Brain microvascular endothelial cell (primary cell): ENCODE results near the gene CMTM5.

Source experiments
- DNase-seq: peaks from one replicate; pipeline ENCODE4 v3.0.0-alpha.2; 2020
- H3K27ac ChIP-seq: fragments of 250-450 bp; sonication (Bioruptor Pico); 2 replicates; pipeline ENCODE4 v1.5.1; 2020; ENCODE audit warnings: mild to moderate bottlenecking, moderate library complexity
- H3K27me3 ChIP-seq: fragments of 250-450 bp; sonication (Bioruptor Pico); replicated peaks from 2 replicates; pipeline ENCODE4 v1.5.1; 2020; ENCODE audit warnings: mild to moderate bottlenecking
- H3K36me3 ChIP-seq: fragments of 250-450 bp; sonication (Bioruptor Pico); replicated peaks from 2 replicates; pipeline ENCODE4 v1.5.1; 2020; ENCODE audit warnings: mild to moderate bottlenecking
- H3K4me3 ChIP-seq: 2 replicates; pipeline ENCODE4 v1.5.1; 2011; ENCODE audit warnings: low read depth, mild to moderate bottlenecking, control low read depth, low read length, moderate library complexity
- in situ Hi-C: cut with HindIII; loops from 2 replicates; pipeline ENCODE4 v1.10.0; 2017; ENCODE audit warnings: low sequenced_read_pairs, low pct_ligation_motif_present
- TF ChIP-seq, protein P1 (sequence below): IDR thresholded peaks from 2 replicates; pipeline ENCODE4 v1.5.1; 2011; ENCODE audit warnings: low read depth, mild to moderate bottlenecking, moderate library complexity, low read length, control low read depth, inconsistent platforms; ENCODE audit errors: missing control alignments

CMTM5 gene

DNA sequence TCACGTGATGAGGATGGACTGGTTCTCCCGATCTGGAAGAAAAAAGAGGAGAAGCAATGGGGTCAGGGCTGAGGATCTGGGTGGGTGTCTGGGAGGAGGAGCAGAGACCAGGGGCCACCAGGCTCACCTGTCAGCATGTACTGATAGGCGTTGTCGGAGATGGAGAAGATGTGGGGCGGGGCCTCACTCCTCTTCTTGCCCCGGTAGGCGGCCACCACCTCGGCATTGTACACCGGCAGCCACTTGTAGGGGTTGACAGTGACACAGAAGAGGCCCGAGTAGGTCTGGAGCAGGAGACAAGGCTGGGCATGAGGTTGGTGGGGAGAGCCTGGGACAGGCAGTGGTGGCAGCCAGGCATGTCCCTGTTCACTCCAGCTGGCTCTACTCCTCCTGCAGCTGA, 28.2 kb downstream of the CMTM5 start:
- Histone ChIP-seq H3K4me3 (no peak overlapping the region), H3K27me3 (no peaks in the 10 kb centered on the region), H3K27ac (no peak overlapping the region), H3K36me3 (no peaks in the 10 kb centered on the region)
- in situ Hi-C loops, result no loop called here
- TF ChIP-seq, protein P1, sequence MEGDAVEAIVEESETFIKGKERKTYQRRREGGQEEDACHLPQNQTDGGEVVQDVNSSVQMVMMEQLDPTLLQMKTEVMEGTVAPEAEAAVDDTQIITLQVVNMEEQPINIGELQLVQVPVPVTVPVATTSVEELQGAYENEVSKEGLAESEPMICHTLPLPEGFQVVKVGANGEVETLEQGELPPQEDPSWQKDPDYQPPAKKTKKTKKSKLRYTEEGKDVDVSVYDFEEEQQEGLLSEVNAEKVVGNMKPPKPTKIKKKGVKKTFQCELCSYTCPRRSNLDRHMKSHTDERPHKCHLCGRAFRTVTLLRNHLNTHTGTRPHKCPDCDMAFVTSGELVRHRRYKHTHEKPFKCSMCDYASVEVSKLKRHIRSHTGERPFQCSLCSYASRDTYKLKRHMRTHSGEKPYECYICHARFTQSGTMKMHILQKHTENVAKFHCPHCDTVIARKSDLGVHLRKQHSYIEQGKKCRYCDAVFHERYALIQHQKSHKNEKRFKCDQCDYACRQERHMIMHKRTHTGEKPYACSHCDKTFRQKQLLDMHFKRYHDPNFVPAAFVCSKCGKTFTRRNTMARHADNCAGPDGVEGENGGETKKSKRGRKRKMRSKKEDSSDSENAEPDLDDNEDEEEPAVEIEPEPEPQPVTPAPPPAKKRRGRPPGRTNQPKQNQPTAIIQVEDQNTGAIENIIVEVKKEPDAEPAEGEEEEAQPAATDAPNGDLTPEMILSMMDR, result no peak
- DNase-seq, result no peak

DNA sequence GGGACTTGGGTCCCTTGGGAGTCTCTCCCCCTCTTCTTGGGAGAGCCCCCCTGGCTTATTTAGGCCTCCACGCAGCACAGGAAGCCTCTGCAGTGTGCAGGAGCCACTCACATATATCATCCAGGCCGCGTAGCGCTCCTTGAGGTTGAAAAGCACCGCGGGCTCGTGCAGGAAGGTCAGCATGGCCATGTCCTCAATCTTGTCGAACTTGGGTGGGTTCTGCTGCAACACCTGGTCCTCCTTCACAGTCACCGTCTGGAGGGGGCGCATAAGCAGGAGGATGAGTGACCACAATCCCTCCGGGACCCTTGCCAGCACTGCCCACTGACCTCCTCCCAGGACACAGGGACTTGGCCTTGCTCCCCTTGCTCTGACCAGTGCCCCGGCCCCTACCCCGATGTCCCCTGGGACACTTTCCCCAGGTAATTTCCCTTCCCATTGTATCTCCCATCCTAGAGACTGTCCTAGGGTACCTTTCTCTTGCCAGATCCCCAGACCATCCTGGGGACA, 28.7 kb downstream of the CMTM5 start:
- in situ Hi-C loops, result no loop called here
- Histone ChIP-seq H3K36me3 (no peaks in the 10 kb centered on the region), H3K4me3 (no peak overlapping the region), H3K27me3 (no peaks in the 10 kb centered on the region), H3K27ac (no peak overlapping the region)
- TF ChIP-seq, protein P1, result no peak
- DNase-seq, result no peak

DNA sequence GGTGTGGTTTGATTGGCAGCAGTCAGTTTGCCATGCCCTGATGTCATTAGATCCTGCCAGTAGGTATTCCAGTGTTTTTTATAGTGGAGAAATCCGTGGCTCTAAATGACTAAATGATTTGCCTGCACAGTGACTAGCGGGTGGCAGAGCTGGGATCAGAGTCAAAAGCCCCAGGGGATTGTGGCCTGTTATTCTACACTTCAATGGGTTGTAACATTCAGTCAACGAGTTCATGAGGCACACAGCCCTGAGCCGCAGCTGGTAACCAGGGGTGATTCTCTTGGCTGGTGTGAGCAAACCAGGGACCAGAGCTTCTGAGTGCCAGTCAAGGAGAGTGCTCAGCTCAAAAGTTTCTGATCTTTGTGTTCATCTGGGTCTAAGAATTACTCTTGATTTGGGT, 29.4 kb downstream of the CMTM5 start:
- TF ChIP-seq, protein P1, result no peak
- H3K27me3 ChIP-seq, result no peaks in the 10 kb centered on the region
- H3K27ac ChIP-seq, result no peak overlapping the region
- DNase-seq, result no peak
- H3K36me3 ChIP-seq, result no peaks in the 10 kb centered on the region
- in situ Hi-C loops, result no loop called here
- no peak overlapping the region for H3K4me3 ChIP-seq

DNA sequence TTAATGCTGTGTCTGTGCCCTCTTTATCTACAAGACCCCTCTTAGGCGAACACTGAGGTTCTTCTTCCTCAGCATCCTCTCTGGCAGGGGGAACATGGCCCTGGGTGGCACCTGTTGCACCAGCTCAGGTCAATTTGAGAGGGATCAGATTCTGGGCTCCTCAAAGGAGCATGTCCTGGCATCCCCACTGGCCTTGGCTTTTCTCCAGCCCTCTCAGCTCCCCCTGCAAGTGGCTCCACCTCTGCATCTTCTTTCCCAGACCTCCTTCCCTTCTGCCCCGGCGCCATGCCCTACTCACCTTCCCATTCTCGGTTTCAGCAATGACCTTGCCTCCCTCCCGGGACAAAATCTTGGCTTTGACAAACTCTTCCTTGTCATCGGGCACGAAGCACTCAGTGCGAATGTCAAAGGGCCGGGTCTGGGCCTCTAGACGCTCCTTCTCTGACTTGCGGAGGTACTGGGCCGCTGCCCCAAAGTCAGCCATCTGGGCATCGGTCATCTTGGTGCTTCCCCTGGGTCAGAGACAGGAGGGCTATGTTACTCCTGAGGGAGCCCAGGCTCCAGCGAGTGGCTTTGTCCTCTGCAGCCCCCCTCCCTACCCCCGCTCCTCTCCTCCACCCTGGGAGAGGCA, 30.0 kb downstream of the CMTM5 start:
- no peak for DNase-seq
- Histone ChIP-seq H3K36me3 (no peaks in the 10 kb centered on the region), H3K27me3 (no peaks in the 10 kb centered on the region), H3K27ac (no peak overlapping the region), H3K4me3 (no peak overlapping the region)
- TF ChIP-seq, protein P1, result no peak
- in situ Hi-C loops, result no loop called here

DNA sequence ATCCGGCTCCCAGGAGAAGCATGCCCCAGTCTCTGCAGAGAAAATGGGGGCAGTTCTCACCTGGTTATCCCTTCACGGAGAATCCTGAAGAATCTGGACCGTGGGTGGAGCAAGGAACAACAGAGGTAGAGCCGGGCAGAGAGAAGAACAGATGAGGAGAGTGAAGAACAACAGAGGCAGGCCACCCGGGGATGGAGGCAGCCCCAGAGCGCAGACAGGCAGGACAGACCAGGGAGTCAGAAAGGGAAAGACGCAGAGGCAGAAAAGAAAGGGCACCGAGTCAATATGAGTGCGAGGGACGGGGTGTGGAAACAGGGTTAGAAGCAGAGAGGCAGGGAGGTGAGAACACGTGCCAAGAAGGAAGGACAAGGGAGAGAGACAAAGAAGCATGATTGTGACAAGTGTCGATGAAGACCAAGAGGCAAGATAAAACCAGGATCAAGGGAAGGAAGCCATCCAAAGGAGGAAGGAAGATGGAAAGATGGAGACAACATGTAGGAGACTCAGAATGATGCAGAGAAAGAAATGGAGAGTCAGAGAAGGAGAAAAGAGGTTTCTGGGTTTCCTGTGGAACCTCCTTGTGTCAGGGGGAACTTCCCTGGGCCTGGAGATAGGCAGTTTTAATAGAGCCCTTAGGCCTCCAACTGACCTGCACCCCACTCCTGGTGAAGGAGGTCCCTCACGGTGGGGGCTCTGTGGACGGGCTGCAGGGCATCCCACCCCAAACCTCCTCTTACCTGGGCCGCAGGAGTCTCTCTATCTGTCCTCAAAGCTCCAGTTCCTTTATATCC, 30.9 kb downstream of the CMTM5 start, which contains the start of gene MYH6:
Gene MYH6 (minus strand): TSS at position 758 of the 791 bp plus-strand sequence. CDS start 1,050 bp downstream, outside the sequence.
- in situ Hi-C loops, result no loop called here
- Histone ChIP-seq H3K27me3 (no peaks in the 10 kb centered on the region), H3K27ac (no peak within 1 kb of the TSS), H3K4me3 (no peak within 1 kb of the TSS), H3K36me3 (no peaks in the 10 kb centered on the region)
- TF ChIP-seq, protein P1, result no peak
- DNase-seq, result no peak
